CD4-positive, alpha-beta memory T cell (primary cell): ENCODE data around the gene CHCHD6. TPM values are rescaled to one million over a fixed set of nuclear protein-coding genes. Genes with fewer than 3 reads are reported as not detected.

ENCODE experiments used
- CTCF ChIA-PET: fragments of 350-600 bp; sonication (Branson Sonifier 250); formaldehyde crosslinking; loops from one replicate; lab custom pipeline; 2021; ENCODE audit warnings: inconsistent platforms; ENCODE audit not compliant: partially characterized antibody; lab: Charles Lee
- POLR2A ChIA-PET: fragments of 350-600 bp; sonication (Branson Sonifier 250); formaldehyde crosslinking; loops from one replicate; lab custom pipeline; 2021; ENCODE audit not compliant: partially characterized antibody; lab: Charles Lee
- DNase-seq, 5 donors: peaks; one replicate each; pipeline versions ENCODE4 v3.0.0 to v3.0.0-alpha.2; 2020 to 2022; ENCODE audit warnings: mixed read lengths in 1 of 5
- H3K27ac ChIP-seq: one replicate; pipeline ENCODE4 v1.7.0; 2013; ENCODE audit warnings: low read depth, low read length
- H3K27me3 ChIP-seq: 2 replicates; pipeline ENCODE4 v1.7.0; 2013; ENCODE audit warnings: mild to moderate bottlenecking, low read length, moderate library complexity; ENCODE audit not compliant: insufficient read depth
- H3K36me3 ChIP-seq: 2 replicates; pipeline ENCODE4 v1.7.0; 2013; ENCODE audit warnings: mild to moderate bottlenecking, low read length, moderate library complexity; ENCODE audit not compliant: insufficient read depth
- H3K4me1 ChIP-seq: 2 replicates; pipeline ENCODE4 v1.7.0; 2013; ENCODE audit warnings: mild to moderate bottlenecking, low read length, moderate library complexity; ENCODE audit not compliant: insufficient read depth
- H3K4me3 ChIP-seq, 2 donors: one replicate each; pipeline ENCODE4 v1.7.0; 2013; ENCODE audit warnings: low read length in 2 of 2, mild to moderate bottlenecking in 1 of 2
- H3K9me3 ChIP-seq, 2 donors: one replicate each; pipeline ENCODE4 v1.7.0; 2013; ENCODE audit warnings: low read length in 2 of 2, control low read depth in 1 of 2; ENCODE audit not compliant: control insufficient read depth in 1 of 2
- H3K27ac Mint-ChIP-seq, 7 donors: one replicate each; pipeline ENCODE4 v1.8.0; 2020 to 2021; ENCODE audit warnings: mixed read lengths in 7 of 7, mild to moderate bottlenecking in 6 of 7, inconsistent platforms in 3 of 7, moderate library complexity in 3 of 7
- H3K27me3 Mint-ChIP-seq, 2 donors: one replicate each; pipeline ENCODE4 v1.8.0; 2020 to 2021; ENCODE audit warnings: mixed read lengths in 2 of 2
- H3K36me3 Mint-ChIP-seq, 2 donors: one replicate each; pipeline ENCODE4 v1.8.0; 2020 to 2021; ENCODE audit warnings: mixed read lengths in 2 of 2, inconsistent platforms in 1 of 2, mild to moderate bottlenecking in 1 of 2
- H3K4me1 Mint-ChIP-seq, 4 donors: one replicate each; pipeline ENCODE4 v1.8.0; 2020 to 2021; ENCODE audit warnings: mixed read lengths in 4 of 4, mild to moderate bottlenecking in 1 of 4
- H3K4me3 Mint-ChIP-seq, 8 donors: one replicate each; pipeline ENCODE4 v1.8.0; 2020 to 2021; ENCODE audit warnings: mixed read lengths in 8 of 8, mild to moderate bottlenecking in 7 of 8, moderate library complexity in 6 of 8, inconsistent platforms in 3 of 8
- H3K9me3 Mint-ChIP-seq, 8 donors: one replicate each; pipeline ENCODE4 v1.8.0; 2020 to 2021; ENCODE audit warnings: mixed read lengths in 8 of 8, mild to moderate bottlenecking in 5 of 8, inconsistent platforms in 3 of 8, moderate library complexity in 1 of 8
- intact Hi-C: fragments of 100-400 bp; cut with micrococcal nuclease; formaldehyde crosslinking; loops from one replicate; pipeline ENCODE4 v1.15.1; 2023
- polyA plus RNA-seq, 2 donors: library from polyadenylated mRNA; unstranded; fragments of 300-500 nt; fragmentation: Illumina TruSeq; gene quantifications; one replicate each; pipeline ENCODE4 v1.2.3, GENCODE V29; 2021
- total RNA-seq, 2 experiments: library from RNA; stranded (reverse); gene quantifications; one replicate each; pipeline ENCODE4 v1.2.3, GENCODE V29; 2021

Gene CHCHD6
- total and polyA plus RNA-seq, 4 experiments from 2014 or later, result 7.3 to 12.3 (median 10.2) TPM

GRCh38 chr3:126995254-126995780, 291.3 kb downstream of the CHCHD6 start:
- H3K4me1 ChIP-seq, result no peaks in the 10 kb centered on the region
- no peak overlapping the region for H3K27ac ChIP-seq
- Mint-ChIP-seq H3K4me3 (no peak overlapping the region), H3K4me1 (peaks cover 0 to 7% (median 3%) of the 10 kb centered on the region in 4 donors), H3K36me3 (peaks cover 7% of the 10 kb centered on the region in 2 donors), H3K9me3 (no peaks in the 10 kb centered on the region), H3K27ac (no peak overlapping the region), H3K27me3 (no peaks in the 10 kb centered on the region)
- no peak for DNase-seq
- intact Hi-C loops, result no loop called here
- no peaks in the 10 kb centered on the region for H3K36me3 ChIP-seq
- ChIA-PET CTCF (interaction anchor here (1.1 kb wide), 1 partner anchor 13 kb away, joined by 3 read pairs; the partner anchor contains the start of gene PLXNA1), POLR2A (no interaction called here)
- no peaks in the 10 kb centered on the region for H3K27me3 ChIP-seq
- no peaks in the 10 kb centered on the region for H3K9me3 ChIP-seq
- H3K4me3 ChIP-seq, result no peak overlapping the region

DNA sequence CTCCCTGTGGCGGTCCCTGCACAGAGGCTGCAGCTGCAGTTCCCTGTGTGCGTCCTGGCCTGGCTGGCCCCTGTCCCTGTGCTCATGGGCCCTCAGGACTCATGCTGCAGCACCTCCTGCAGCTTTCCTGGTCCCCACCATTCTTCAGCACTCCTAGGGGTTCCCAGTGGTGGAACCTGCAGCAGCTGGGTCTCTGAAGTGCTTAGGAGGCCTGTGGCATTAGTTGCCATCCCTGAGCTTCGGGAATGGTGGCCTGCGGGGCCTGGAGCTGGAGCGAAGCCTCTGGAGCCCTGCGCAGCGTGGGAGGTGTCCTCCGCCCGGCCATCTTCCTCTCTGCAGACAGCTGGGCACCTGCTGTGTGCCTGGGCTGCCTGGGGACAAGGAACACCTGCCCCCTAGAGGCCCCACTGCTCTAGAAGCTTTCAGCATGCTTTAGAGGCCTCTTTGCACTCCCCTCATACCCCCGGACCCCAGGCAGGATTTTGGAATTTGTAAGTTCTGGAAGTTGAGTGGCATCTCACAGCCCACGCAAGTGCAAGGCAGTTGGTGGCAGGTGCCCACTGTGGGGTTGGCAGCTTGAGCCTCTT, 292.0 kb downstream of the CHCHD6 start:
- no peaks in the 10 kb centered on the region for H3K27me3 Mint-ChIP-seq
- Histone ChIP-seq H3K27ac (no peak overlapping the region), H3K4me1 (no peaks in the 10 kb centered on the region), H3K27me3 (no peaks in the 10 kb centered on the region), H3K9me3 (no peaks in the 10 kb centered on the region), H3K4me3 (no peak overlapping the region), H3K36me3 (no peaks in the 10 kb centered on the region)
- intact Hi-C loops, result no loop called here
- H3K4me3 Mint-ChIP-seq, result no peak overlapping the region
- ChIA-PET CTCF (no interaction called here), POLR2A (no interaction called here)
- H3K9me3 Mint-ChIP-seq, result no peaks in the 10 kb centered on the region
- peaks cover 0 to 7% (median 2%) of the 10 kb centered on the region in 4 donors for H3K4me1 Mint-ChIP-seq
- peaks cover 2 to 3% of the 10 kb centered on the region in 2 donors for H3K36me3 Mint-ChIP-seq
- no peak overlapping the region for H3K27ac Mint-ChIP-seq
- DNase-seq, result no peak

DNA sequence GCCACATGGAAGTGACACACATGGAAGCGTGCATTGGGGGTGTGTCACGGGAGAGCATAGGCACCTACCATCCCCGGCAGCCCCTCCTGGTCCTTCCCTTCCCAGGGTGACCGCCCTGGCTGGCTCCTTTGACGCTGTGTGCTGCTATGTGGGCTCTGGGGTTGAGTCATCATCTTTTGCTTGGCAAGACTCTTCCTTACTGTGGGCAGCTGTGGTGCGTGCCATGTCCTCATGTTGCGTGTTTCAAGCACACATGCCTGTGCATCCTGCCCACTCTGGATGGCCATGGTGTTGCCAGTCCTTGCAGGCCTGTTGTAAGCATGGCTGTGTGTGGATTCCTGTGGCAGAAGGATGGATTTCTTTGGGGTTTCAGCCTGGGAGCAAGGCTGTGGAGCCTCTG, 292.9 kb downstream of the CHCHD6 start:
- Mint-ChIP-seq H3K4me1 (peaks cover 0 to 7% (median 2%) of the 10 kb centered on the region in 4 donors), H3K27ac (no peak overlapping the region), H3K27me3 (no peaks in the 10 kb centered on the region), H3K36me3 (peaks cover 0 to 3% of the 10 kb centered on the region in 2 donors), H3K4me3 (no peak overlapping the region), H3K9me3 (no peaks in the 10 kb centered on the region)
- no peak overlapping the region for H3K27ac ChIP-seq
- H3K4me3 ChIP-seq, result no peak overlapping the region
- no peaks in the 10 kb centered on the region for H3K27me3 ChIP-seq
- H3K36me3 ChIP-seq, result no peaks in the 10 kb centered on the region
- no peaks in the 10 kb centered on the region for H3K9me3 ChIP-seq
- ChIA-PET CTCF (no interaction called here), POLR2A (no interaction called here)
- intact Hi-C loops, result no loop called here
- no peaks in the 10 kb centered on the region for H3K4me1 ChIP-seq
- DNase-seq, result no peak

GRCh38 chr3:126997455-126998038, 293.5 kb downstream of the CHCHD6 start:
- Histone ChIP-seq H3K27me3 (no peaks in the 10 kb centered on the region), H3K36me3 (no peaks in the 10 kb centered on the region), H3K4me3 (no peak overlapping the region), H3K4me1 (no peaks in the 10 kb centered on the region), H3K27ac (no peak overlapping the region), H3K9me3 (no peaks in the 10 kb centered on the region)
- Mint-ChIP-seq H3K4me1 (peaks cover 0 to 7% (median 2%) of the 10 kb centered on the region in 4 donors), H3K9me3 (no peaks in the 10 kb centered on the region), H3K4me3 (no peak overlapping the region), H3K27ac (peak overlapping the region in 2 of 7 donors; percentile 29 to 51), H3K36me3 (peaks cover 0 to 3% of the 10 kb centered on the region in 2 donors), H3K27me3 (no peaks in the 10 kb centered on the region)
- intact Hi-C loops, result no loop called here
- no peak for DNase-seq
- ChIA-PET POLR2A (no interaction called here), CTCF (no interaction called here)

DNA sequence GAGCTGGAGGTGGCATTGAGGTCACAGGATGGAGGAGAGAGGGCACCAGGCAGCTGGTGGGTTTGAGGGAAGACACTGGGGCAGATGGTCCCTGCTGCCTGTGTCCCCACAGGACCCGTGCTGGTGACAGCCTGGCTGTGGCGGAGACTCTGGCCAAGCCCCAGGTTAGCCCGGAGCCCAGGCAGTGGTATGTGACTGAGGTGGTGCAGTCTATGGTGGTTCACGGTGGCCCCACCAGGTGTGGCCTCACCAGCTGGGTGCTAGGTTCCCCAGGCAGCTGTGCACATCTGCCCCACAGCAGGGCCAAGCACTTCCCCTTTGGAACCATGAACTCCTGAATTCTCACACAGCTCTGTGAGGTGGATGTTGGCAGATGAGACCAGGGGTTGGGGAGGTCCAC, 294.3 kb downstream of the CHCHD6 start:
- Mint-ChIP-seq H3K27me3 (no peaks in the 10 kb centered on the region), H3K4me1 (peaks cover 0 to 7% (median 2%) of the 10 kb centered on the region in 4 donors), H3K27ac (peak overlapping the region in 1 of 7 donors; percentile 29), H3K9me3 (no peaks in the 10 kb centered on the region), H3K4me3 (no peak overlapping the region), H3K36me3 (peaks cover 0 to 3% of the 10 kb centered on the region in 2 donors)
- ChIA-PET CTCF (no interaction called here), POLR2A (no interaction called here)
- DNase-seq, result no peak
- Histone ChIP-seq H3K36me3 (no peaks in the 10 kb centered on the region), H3K27ac (no peak overlapping the region), H3K9me3 (no peaks in the 10 kb centered on the region), H3K4me1 (no peaks in the 10 kb centered on the region), H3K27me3 (no peaks in the 10 kb centered on the region), H3K4me3 (no peak overlapping the region)
- intact Hi-C loops, result no loop called here

DNA sequence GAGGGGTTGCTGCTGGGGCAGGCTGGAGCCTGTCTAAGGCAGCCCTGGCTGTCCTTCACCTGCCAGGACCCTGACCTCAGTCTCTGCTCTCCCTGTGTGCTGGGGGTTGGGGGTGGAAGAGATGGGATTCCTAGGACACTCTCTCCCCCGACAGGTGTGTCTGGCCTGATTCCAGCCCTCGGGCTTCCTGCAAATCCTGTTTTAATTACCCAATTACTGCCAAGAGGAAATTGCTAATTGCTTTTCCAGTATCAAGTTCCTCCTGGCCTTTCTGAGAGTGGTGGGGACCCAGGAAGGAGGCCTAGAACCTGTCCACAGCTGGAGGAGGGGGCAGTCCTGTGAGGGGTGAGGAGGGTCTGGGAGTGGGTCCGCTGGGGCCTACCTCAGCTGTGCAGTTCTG, 294.7 kb downstream of the CHCHD6 start:
- H3K4me1 ChIP-seq, result no peaks in the 10 kb centered on the region
- no peaks in the 10 kb centered on the region for H3K9me3 ChIP-seq
- ChIA-PET POLR2A (no interaction called here), CTCF (no interaction called here)
- H3K4me1 Mint-ChIP-seq, result peaks cover 0 to 7% (median 1%) of the 10 kb centered on the region in 4 donors
- no peaks in the 10 kb centered on the region for H3K36me3 ChIP-seq
- H3K4me3 Mint-ChIP-seq, result no peak overlapping the region
- no peaks in the 10 kb centered on the region for H3K27me3 ChIP-seq
- H3K4me3 ChIP-seq, result no peak overlapping the region
- DNase-seq, result no peak
- peaks cover 1 to 2% of the 10 kb centered on the region in 2 donors for H3K36me3 Mint-ChIP-seq
- peak overlapping the region in 2 of 7 donors; percentile 10 to 29 for H3K27ac Mint-ChIP-seq
- intact Hi-C loops, result no loop called here
- H3K9me3 Mint-ChIP-seq, result no peaks in the 10 kb centered on the region
- H3K27ac ChIP-seq, result no peak overlapping the region
- H3K27me3 Mint-ChIP-seq, result no peaks in the 10 kb centered on the region

GRCh38 chr3:126999383-126999782, 295.3 kb downstream of the CHCHD6 start:
- Histone ChIP-seq H3K36me3 (no peaks in the 10 kb centered on the region), H3K4me3 (no peak overlapping the region), H3K9me3 (no peaks in the 10 kb centered on the region), H3K4me1 (no peaks in the 10 kb centered on the region), H3K27ac (no peak overlapping the region), H3K27me3 (no peaks in the 10 kb centered on the region)
- Mint-ChIP-seq H3K36me3 (peaks cover 0 to 3% of the 10 kb centered on the region in 2 donors), H3K9me3 (no peaks in the 10 kb centered on the region), H3K27ac (no peak overlapping the region), H3K27me3 (no peaks in the 10 kb centered on the region), H3K4me3 (no peak overlapping the region), H3K4me1 (peaks cover 0 to 7% (median 1%) of the 10 kb centered on the region in 4 donors)
- ChIA-PET POLR2A (no interaction called here), CTCF (no interaction called here)
- DNase-seq, result no peak
- intact Hi-C loops, result no loop called here
